HG02870 (cell line): ENCODE data around the gene CD6.

ENCODE experiments used
- ATAC-seq: cut with Tn5 transposase; IDR thresholded peaks from one replicate; pipeline ENCODE4 v1.9.1; 2021; ENCODE audit warnings: mild to moderate bottlenecking, moderate library complexity; ENCODE audit not compliant: unreplicated experiment

CD6 gene

DNA sequence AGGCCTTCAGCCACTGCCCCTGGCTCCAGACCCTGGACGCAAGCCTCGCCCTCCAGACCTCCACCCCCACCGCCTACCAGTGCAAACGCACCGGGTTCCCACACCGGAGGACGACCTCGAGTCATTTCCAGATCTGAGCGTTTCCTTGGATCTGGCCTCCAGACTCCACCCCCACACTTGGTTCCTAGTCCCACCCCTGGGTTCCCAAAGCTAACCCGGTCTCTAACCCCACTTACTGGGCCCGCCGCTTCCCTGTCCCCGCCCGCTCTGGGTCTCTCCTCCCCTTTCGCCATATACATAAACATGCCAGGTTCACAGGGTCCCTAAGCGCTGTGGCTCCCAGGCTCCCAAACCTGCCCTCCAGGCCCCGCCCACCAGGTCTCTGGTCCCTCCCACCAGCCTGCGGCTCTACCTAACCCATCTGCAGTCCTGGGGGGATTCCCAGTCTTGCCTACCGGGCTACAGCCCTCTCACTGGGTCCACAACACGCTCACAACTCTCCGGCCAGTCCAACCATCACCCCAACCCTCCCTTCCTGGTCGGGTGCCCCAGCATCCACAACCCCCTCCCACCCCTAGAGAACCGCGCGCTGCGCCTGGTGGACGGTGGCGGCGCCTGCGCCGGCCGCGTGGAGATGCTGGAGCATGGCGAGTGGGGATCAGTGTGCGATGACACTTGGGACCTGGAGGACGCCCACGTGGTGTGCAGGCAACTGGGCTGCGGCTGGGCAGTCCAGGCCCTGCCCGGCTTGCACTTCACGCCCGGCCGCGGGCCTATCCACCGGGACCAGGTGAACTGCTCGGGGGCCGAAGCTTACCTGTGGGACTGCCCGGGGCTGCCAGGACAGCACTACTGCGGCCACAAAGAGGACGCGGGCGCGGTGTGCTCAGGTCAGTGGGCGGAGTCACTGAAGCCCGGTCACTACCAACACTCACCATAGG lies 36.7 kb downstream of the CD6 start:
- no peak for ATAC-seq

DNA sequence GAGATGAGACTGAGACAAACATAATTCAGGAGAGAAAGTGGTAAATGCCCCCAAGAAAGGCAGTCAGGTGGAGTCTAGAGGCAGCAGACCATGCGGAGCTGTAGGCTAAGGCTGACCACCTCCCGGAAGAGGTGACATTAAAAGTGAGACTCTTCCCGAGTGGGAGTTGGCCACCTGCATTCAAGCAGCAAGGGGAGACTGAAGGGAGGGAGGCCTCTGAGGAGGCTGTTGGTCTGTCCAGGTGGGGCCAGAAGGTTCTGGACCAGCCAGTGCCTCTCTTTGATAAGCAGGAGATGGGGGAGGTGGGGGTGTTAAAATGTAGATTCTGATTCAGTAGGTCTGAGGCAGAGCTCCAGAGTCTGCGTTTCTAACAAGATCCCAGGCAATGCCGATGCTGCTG lies 37.5 kb downstream of the CD6 start:
- ATAC-seq = no peak

DNA sequence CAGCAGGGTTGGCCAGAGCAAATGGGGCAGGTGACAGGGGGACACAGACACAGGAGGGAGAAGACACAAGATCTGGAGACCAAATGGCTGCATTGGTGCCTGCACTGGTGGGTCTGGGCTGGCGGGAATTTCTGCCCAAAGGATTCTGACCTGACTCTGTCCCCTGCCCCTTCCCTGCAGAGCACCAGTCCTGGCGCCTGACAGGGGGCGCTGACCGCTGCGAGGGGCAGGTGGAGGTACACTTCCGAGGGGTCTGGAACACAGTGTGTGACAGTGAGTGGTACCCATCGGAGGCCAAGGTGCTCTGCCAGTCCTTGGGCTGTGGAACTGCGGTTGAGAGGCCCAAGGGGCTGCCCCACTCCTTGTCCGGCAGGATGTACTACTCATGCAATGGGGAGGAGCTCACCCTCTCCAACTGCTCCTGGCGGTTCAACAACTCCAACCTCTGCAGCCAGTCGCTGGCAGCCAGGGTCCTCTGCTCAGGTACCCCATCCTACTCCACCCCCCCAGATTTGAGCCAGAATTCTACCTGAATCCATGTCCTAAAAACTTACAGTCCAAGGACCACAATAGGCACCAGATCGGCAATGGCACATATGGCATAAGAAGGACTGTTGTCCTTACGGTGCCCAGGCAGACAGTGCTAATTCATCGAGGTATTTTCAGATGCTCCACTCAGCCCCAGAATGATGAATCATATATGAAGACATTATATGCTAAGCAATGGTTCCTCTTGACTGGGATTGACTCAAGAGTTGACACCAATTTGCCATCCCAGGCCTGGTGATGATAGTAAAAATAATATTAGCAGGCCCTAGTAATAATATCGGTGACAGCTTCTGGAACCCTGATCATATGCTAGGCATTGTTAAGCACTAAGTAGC lies 38.2 kb downstream of the CD6 start:
- no peak for ATAC-seq

DNA sequence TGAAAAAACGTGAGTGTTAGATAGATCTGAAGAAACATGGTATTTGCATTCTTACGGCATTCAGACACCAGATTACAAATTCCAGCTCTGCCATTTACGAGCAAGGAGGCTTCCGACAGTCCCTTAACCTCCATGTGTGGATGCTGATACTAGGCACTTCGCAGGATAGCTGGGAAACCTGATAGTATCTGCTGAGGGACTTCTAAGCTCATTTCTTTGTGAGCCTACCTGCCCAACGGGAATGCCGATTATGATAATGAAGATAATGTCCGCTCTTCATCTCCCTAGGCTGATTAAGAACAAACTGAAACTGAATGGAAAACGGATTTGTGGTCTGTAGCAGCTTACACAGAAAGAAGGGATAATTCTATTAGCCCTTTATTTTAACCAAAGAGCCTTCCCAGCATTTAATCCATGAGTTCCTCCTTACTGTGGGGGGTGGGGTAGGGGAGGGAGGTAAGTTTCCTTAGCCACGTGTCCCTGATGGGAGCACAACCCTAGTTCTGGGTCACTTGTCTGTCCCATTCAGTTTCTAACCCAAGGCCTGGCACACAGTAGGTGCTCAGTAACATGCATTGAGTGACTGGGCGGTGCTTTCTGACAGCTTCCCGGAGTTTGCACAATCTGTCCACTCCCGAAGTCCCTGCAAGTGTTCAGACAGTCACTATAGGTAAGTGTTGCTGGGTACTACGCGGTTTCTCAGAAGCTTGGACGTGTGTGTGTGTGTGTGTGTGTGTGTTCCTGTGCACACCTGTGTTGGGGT lies 39.2 kb downstream of the CD6 start:
- no peak for ATAC-seq

DNA sequence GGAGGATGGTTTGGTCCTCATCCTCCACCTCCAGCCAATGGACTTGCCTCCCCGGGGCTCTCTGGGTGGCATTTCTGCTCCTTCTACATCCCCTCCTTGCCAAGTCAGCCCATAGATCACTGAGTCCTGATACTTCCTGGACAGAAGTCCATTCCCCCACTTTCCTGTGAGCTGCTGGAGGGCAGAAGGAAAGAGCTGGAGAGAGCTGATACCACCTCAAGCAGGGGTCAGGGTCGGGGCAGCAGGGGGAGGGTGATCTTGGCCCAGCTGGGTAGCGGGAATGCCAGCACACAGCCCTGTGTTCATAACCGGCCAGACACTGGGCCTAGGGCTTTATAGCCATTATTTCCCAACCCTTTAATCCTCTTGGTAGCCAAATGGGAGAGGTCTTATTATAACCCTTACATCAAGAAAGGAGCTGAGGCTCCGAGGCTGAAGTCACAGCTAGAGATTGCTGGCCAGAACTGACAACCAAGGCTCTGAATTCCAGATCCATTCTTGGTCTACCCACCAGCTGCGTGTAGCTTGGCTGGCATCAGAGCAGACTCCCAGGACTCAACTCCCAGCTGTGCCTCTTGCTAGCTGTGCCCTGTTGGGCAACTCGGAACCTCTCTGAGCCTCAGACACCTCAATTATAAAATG lies 39.9 kb downstream of the CD6 start:
- ATAC-seq = no peak

DNA sequence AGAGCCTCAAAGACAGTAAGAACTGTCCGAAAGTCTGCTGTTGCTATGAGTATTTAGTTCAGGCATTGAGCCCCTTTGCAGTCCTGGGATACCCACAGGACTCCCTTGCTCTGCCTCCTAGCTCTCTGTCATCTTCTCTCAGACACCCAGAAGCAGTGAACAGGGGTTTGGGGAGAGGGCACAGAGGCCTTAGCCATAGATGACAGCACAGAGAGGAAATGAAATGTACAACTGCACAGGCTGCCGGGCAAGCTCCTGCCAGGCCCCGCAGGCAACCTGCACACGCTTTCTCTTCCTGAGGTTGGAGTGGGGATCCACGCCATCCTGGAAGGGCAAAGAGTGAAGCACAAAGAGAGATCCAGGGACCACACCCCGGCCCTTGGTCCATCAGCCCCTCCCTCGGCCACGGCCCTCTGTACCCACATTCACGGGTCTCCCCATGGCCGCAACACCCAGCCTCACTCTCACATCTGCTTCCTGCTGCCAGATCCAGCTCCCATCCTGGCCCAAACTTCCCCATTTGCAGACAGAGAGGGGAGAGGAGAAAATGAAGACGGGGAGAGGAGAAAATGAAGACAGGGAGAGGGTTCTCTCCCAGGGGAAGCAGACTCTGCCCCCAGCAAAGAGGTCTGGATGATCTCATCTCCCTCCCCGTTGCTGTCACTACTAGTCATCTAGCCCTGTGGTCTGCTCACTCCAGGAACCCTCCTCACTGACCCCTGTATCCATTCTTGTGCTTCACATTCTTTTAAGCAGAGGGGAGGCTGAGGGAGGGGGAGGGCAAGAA lies 40.7 kb downstream of the CD6 start:
- no peak for ATAC-seq

DNA sequence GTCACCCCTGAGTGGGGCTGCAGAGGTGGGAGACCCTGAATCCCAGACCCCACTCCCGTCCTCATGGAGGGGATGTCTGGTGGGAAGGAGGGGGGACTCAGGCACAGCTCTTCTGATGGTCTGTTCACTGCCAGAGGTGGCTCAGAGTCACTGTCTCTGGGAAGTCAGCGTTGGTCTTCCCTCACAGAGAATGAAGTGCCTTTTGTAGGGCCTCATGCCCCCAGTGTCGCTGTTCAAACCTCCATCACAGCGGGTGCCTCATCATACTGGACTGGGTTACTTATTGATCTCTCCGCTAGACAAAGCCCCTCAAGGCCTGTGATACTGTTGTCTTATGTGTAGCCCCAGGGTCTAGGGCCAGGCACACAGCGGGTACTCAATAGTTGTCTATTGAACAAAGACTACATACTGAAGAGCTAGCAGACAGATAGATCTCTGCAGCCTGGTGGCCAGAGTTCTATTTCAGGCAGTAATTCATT lies 41.3 kb downstream of the CD6 start:
- ATAC-seq = no peak

DNA sequence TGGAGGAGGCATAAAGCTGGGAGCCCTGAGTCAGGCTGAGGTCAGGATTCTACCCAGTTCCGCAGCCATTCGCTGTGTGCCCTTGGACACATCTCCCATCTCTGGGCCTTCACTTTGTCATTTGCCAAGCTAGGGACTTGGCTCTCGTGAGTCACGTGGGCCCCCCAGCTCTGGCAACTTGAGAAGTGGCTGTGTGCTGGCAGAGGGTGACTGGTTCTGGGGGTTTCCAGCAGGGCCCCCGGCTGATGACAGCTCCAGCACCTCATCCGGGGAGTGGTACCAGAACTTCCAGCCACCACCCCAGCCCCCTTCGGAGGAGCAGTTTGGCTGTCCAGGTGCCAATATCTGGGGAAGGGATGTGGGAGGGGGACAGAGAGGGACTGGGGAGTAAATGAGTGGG lies 46.6 kb downstream of the CD6 start:
- no peak for ATAC-seq

DNA sequence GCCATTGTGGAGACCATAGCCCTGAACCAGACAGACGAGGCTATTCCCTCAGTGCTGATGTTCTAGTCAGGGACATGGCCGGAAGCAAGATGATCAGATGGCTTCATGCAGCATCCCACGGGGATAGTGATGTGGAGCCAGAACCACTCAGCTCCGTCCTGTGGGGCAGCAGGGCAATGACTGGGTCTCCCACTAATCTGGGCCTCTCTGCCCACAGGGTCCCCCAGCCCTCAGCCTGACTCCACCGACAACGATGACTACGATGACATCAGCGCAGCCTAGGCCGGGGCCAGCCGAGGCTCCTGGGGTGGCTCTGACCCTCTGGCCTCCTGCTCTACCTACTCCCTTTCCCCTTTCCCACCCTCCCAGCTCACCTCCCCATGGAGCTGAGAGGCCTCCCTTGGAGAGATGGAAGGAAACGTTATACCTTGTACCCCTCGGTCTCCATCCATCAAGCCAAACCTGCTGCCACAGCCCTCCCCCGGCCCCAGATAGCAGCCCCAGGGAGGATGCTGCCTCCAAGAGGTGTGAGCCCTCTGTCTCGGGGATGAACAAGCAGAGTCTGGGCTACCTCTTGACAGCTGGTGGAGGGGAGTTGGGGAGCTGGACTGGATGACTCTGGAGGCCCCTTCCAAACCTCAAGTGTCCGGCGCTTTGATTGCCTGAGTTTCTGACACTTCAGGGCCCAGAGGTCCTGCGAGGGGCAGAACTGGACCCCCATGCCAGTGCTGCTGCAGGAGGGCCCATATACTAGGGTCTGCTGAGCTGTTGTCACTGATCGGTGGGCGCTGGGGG lies 47.8 kb downstream of the CD6 start:
- no peak for ATAC-seq

DNA sequence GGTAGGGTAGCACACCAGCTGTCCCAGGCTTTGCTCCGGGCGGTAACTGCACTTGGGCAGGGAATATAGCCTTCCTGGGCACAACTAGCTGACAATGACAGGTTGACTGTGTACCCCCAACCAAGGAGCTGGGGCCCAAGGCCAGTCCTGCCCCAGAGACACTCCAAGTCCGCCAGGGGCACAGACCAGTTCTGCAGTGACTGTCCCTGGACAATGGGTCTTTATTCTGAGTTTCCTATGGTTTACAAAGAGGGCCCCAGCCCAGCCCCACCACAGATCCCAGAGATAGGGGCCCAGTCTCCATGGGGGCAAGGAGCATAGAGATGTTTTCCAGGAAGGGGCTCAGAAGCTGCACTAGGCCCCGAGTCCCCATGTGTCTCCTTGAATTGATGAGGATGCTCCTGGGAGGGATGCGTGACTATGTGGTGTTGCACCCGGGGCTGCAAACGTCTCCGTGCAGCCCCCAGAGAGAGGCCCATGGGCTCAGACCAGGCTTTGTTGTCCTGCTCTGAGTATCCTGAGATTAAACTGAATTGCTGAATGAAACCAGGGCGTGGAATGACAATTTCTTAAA lies 48.4 kb downstream of the CD6 start:
- ATAC-seq = no peak

DNA sequence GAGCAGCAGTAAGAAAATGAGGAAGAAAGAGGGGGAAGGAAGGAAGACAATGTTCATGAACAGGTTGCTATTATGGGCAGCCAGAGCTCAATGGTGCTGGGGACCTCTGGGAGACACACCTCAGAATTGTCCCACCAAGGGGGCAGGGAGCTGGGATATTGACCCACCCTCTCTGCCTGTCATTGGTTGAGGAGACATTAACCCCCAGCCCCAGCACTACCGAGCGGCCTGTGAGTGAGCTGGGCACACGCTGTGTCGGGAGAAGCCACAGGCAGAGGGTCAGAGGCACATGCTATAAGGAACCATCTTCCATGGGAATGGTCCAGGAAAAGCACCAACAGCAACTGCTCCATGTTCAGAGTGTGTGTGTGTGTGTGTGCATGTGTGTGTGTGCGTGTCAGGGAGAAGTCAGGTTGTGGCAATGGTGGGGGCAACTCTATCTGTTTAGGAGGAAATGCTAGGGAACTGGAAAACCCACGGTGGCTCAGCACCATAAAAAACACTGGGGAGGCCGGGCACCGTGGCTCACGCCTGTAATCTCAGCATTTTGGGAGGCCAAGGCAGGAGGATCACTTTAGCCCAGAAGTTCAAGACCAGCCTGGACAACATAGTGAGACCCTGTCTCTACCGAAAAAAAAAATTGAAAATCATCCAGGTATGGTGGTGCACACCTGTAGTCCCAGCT lies 49.2 kb downstream of the CD6 start:
- no peak for ATAC-seq

DNA sequence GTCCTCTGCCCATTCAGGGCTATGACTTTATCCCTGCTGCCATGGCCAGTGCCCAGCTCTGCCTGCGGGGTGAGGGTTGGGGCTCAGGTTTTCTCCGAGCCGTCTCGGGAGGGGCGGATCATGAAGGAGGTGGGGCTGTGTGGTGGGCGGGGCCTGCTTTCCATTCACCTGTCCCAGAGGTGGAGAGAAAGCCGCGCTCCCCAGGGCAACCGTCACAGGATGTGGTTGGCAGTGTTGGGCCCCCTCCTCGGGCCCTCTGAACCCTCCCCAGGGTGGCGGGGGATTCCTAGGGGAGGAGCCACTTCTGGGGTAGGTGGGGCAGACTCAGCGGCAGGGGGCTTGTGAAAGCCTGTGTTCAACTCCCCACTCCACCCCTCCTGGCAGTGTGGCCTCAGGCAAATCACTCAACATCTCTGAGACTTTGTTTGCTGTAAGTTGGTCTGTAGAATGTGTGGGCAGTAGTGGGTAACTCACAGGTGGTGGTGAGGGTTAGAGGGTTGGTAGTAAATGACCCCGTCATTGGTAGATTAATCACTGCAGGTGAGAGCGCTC lies 50.3 kb downstream of the CD6 start:
- ATAC-seq = no peak

DNA sequence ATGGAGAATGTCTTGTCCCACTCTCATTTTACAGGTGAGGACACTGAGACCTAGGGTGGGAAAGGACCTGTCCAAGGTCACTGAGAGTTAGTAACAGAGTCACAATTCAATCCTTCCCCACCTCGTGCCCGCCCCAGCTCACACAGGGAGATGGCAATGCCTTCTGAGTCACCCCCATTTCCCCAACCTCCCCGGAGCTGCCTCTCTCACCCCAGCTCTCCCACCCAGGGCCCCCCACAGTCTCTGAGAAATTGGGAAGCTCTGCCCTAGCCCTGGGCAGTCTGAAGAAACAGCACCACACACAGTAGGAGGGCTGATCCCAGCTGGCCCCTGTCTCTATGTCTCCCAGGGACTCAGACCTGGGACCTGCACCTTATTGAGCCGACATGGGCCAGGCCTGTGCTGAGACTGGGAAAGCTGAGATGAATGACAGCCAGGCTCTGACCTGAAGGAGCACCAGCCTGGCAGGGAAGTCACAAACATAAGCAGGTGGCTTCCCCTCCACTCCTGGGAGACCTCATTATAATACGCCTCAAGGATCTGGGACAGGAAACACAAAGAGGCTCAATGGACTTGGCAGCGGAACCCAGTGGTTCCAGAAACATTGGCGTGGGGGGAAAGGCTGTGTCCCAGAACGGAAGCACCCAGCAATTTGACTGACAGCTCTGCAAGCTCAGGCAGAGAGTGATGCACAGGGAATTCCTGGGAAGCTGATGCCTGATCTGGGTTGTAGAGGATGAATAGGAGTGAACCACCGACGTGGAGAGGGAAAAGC lies 51.0 kb downstream of the CD6 start:
- ATAC-seq = no peak

DNA sequence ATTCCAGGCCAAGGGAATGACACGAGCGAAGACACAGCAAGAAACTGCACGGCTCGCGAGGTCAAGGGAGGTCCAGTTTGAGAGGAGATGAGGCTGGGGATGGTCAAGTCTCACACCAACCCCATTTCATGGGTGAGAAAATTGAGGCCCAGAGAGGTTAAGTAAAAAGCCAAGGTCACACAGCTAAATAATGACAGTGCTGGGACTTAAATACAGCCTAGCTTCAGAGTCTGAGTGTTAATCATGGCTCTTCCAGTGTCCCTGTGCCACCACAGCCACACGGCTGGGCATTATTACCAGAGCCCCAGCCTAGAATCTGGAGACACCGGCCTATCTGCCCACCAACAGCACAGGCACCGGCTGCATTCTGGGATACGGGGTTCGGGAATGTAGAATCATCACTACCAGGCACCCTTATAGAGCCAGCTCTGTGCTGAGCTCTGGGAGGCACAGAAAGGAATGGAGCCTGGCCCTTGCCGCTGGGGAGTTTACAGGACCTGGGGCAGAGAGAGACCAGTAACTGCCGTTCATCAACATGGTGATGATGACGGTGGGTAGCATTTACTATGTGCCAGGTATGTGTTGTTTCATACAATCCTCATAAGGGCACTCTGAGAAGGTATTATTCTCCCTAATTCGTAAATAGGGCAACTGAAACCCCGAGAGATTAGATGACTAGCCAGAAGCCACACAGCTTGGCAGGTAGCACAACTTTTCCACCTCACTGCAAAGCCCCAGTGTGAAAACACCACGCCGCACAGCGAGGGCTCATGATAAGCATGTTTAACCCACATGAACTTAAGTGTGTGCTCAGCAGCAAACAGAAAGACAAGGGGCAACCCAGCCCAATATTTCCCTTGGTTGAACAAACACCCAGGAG lies 51.8 kb downstream of the CD6 start:
- ATAC-seq = no peak

DNA sequence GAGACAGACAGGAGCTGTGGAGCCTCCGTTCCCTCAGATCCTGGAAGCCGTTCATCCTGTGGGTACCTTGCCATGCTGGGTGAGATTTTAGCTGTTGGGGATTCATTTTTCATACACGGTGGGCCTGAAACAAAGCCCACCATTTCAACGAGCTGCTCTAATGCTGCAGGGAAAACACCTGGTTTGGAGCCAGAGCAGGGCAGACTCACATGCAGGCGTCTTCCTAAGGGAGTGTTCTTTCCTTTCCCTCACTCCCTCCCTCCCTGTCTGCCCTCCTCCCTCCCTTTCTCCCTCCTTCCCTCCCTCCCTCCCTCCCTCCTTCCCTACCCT lies 52.5 kb downstream of the CD6 start:
- ATAC-seq = no peak
